GM21360 (cell line): ENCODE data around the gene COL19A1.
"Not testable (repeated sequence)": the region's sequence is repeated elsewhere in the genome, so short reads cannot be mapped to it uniquely, and the experiment has no call there.

Source experiments
- ATAC-seq: cut with Tn5 transposase; IDR thresholded peaks from one replicate; pipeline ENCODE4 v1.9.1; 2021; ENCODE audit warnings: mild to moderate bottlenecking, moderate library complexity; ENCODE audit not compliant: unreplicated experiment

COL19A1 gene

GRCh38 chr6:69957985-69958559 lies 91.7 kb downstream of the COL19A1 start:
- no peak for ATAC-seq

GRCh38 chr6:69958978-69959377 lies 92.6 kb downstream of the COL19A1 start:
- ATAC-seq = no peak

- not testable (repeated sequence) for ATAC-seq
These were observed 99.6 kb downstream of the COL19A1 start for GRCh38 chr6:69965974-69966373.

- no peak for ATAC-seq
These were observed 106.8 kb downstream of the COL19A1 start for GRCh38 chr6:69973138-69973537.

GRCh38 chr6:69973763-69974162 lies 107.4 kb downstream of the COL19A1 start:
- no peak for ATAC-seq

GRCh38 chr6:69974193-69974592 lies 107.8 kb downstream of the COL19A1 start:
- no peak for ATAC-seq

GRCh38 chr6:69976591-69977090 lies 110.3 kb downstream of the COL19A1 start:
- no peak for ATAC-seq

- no peak for ATAC-seq
These were observed 114.3 kb downstream of the COL19A1 start for GRCh38 chr6:69980624-69981023.

- ATAC-seq = no peak
These were observed 118.2 kb downstream of the COL19A1 start for GRCh38 chr6:69984506-69984905.

- peak; percentile 60 for ATAC-seq
These were observed 118.8 kb downstream of the COL19A1 start for GRCh38 chr6:69985180-69985579.

GRCh38 chr6:69987550-69987949 lies 121.2 kb downstream of the COL19A1 start:
- no peak for ATAC-seq

- peak; percentile 47 for ATAC-seq
These were observed 122.2 kb downstream of the COL19A1 start for GRCh38 chr6:69988458-69989126.

- ATAC-seq = no peak
These were observed 127.9 kb downstream of the COL19A1 start for GRCh38 chr6:69994251-69994650.

- ATAC-seq = no peak
These were observed 141.8 kb downstream of the COL19A1 start for GRCh38 chr6:70008189-70008588.

GRCh38 chr6:70010339-70010738 lies 144.0 kb downstream of the COL19A1 start:
- ATAC-seq = not testable (repeated sequence)

- ATAC-seq = not testable (repeated sequence)
These were observed 156.8 kb downstream of the COL19A1 start for GRCh38 chr6:70023201-70023600.

GRCh38 chr6:70028246-70028645 lies 161.9 kb downstream of the COL19A1 start:
- ATAC-seq = no peak

- no peak for ATAC-seq
These were observed 162.6 kb downstream of the COL19A1 start for GRCh38 chr6:70028926-70029325.

- ATAC-seq = no peak
These were observed 167.4 kb downstream of the COL19A1 start for GRCh38 chr6:70033781-70034180.

GRCh38 chr6:70037445-70037844 lies 171.1 kb downstream of the COL19A1 start:
- ATAC-seq = no peak

GRCh38 chr6:70040766-70041165 lies 174.4 kb downstream of the COL19A1 start:
- ATAC-seq = no peak

- ATAC-seq = no peak
These were observed 175.1 kb downstream of the COL19A1 start for GRCh38 chr6:70041411-70041810.

GRCh38 chr6:70045413-70045812 lies 179.1 kb downstream of the COL19A1 start:
- ATAC-seq = no peak
